ENCODE data around the gene GALNT9.

GALNT9 gene

GRCh38 chr12:132211816-132212215, 117.6 kb downstream of the GALNT9 start:
- TF ChIP-seq EZH2 (IDR thresholded peaks at IDR 0.05; ENCODE audit: borderline replicate concordance, low read depth, low read length, severe bottlenecking) (no peak), CTCF (IDR thresholded peaks at IDR 0.05; ENCODE audit: borderline replicate concordance, extremely low read depth, low read length, poor library complexity, severe bottlenecking) (no peak)
- no peak for ATAC-seq (ENCODE audit: insufficient read depth, low read depth)
- H3K27ac ChIP-seq (ENCODE audit: low read length) = no peak overlapping the region

GRCh38 chr12:132211326-132211725, 118.1 kb downstream of the GALNT9 start:
- H3K27ac ChIP-seq (ENCODE audit: low read length) = no peak overlapping the region
- H2AFZ ChIP-seq (ENCODE audit: low read depth, low read length) = no peak overlapping the region
- no peak for TF ChIP-seq EZH2 (IDR thresholded peaks at IDR 0.05; ENCODE audit: borderline replicate concordance, low read depth, low read length, severe bottlenecking)
- no peak for TF ChIP-seq CTCF (IDR thresholded peaks at IDR 0.05; ENCODE audit: borderline replicate concordance, extremely low read depth, low read length, poor library complexity, severe bottlenecking)
- H3K4me3 ChIP-seq (ENCODE audit: low read depth in 1 of 2, low read length in 2 of 2) = no peak overlapping the region
- ATAC-seq (ENCODE audit: insufficient read depth, low read depth) (no peak), DNase-seq (no peak)
- H3K4me1 ChIP-seq (ENCODE audit: insufficient read depth, low read length) = no peaks in the 10 kb centered on the region
- H3K36me3 ChIP-seq (ENCODE audit: insufficient read depth, low read length) = no peaks in the 10 kb centered on the region
- no peaks in the 10 kb centered on the region for H3K27me3 ChIP-seq (ENCODE audit: insufficient read depth, low read length, poor library complexity)
- H3K9me3 ChIP-seq (ENCODE audit: insufficient read depth, low read length, severe bottlenecking) = no peaks in the 10 kb centered on the region
- no peaks in the 10 kb centered on the region for H3K79me2 ChIP-seq (ENCODE audit: insufficient read depth, low read length)
- no peak overlapping the region for H3K9ac ChIP-seq (ENCODE audit: low read depth, low read length)
- peaks cover 3% of the 10 kb centered on the region; the same call in 1 of the 2 replicates for H4K20me1 ChIP-seq (ENCODE audit: insufficient read depth, low read length)
- no peak overlapping the region for H3K4me2 ChIP-seq (ENCODE audit: insufficient read depth, low read length)

More at GRCh38 chr12:132211816-132212215, 117.6 kb downstream of the GALNT9 start:
- Histone ChIP-seq H3K4me2 (ENCODE audit: insufficient read depth, low read length) (no peak overlapping the region), H2AFZ (ENCODE audit: low read depth, low read length) (no peak overlapping the region), H3K9me3 (ENCODE audit: insufficient read depth, low read length, severe bottlenecking) (no peaks in the 10 kb centered on the region), H3K27me3 (ENCODE audit: insufficient read depth, low read length, poor library complexity) (no peaks in the 10 kb centered on the region), H3K4me1 (ENCODE audit: insufficient read depth, low read length) (no peaks in the 10 kb centered on the region), H3K9ac (ENCODE audit: low read depth, low read length) (no peak overlapping the region), H3K79me2 (ENCODE audit: insufficient read depth, low read length) (no peaks in the 10 kb centered on the region), H3K36me3 (ENCODE audit: insufficient read depth, low read length) (no peaks in the 10 kb centered on the region), H3K4me3 (ENCODE audit: low read depth in 1 of 2, low read length in 2 of 2) (no peak overlapping the region), H4K20me1 (ENCODE audit: insufficient read depth, low read length) (peaks cover 3% of the 10 kb centered on the region; the same call in 1 of the 2 replicates)
- DNase-seq = no peak

- no peaks in the 10 kb centered on the region for H3K36me3 ChIP-seq (ENCODE audit: insufficient read depth, low read length)
- no peaks in the 10 kb centered on the region for H3K27me3 ChIP-seq (ENCODE audit: insufficient read depth, low read length, poor library complexity)
- H3K4me2 ChIP-seq (ENCODE audit: insufficient read depth, low read length) = no peak overlapping the region
- H3K79me2 ChIP-seq (ENCODE audit: insufficient read depth, low read length) = no peaks in the 10 kb centered on the region
- no peak overlapping the region for H2AFZ ChIP-seq (ENCODE audit: low read depth, low read length)
- peaks cover 3% of the 10 kb centered on the region; the same call in 1 of the 2 replicates for H4K20me1 ChIP-seq (ENCODE audit: insufficient read depth, low read length)
- H3K9ac ChIP-seq (ENCODE audit: low read depth, low read length) = no peak overlapping the region
- TF ChIP-seq EZH2 (IDR thresholded peaks at IDR 0.05; ENCODE audit: borderline replicate concordance, low read depth, low read length, severe bottlenecking) = no peak
- TF ChIP-seq CTCF (IDR thresholded peaks at IDR 0.05; ENCODE audit: borderline replicate concordance, extremely low read depth, low read length, poor library complexity, severe bottlenecking) = peak; percentile 21
- no peaks in the 10 kb centered on the region for H3K9me3 ChIP-seq (ENCODE audit: insufficient read depth, low read length, severe bottlenecking)
- no peak overlapping the region for H3K27ac ChIP-seq (ENCODE audit: low read length)
- no peak for DNase-seq
- ATAC-seq (ENCODE audit: insufficient read depth, low read depth) = no peak
- H3K4me1 ChIP-seq (ENCODE audit: insufficient read depth, low read length) = no peaks in the 10 kb centered on the region
- no peak overlapping the region for H3K4me3 ChIP-seq (ENCODE audit: low read depth in 1 of 2, low read length in 2 of 2)
These were observed 119.0 kb downstream of the GALNT9 start for GRCh38 chr12:132210223-132211055.

Data from DND-41 (cell line).